Measurements from ENCODE around the gene CRTC1.

- no peak for TF ChIP-seq GATA2 (IDR thresholded peaks at IDR 0.05; ENCODE audit: low read depth, low read length)
- no peak for TF ChIP-seq GATA3 (IDR thresholded peaks at IDR 0.05; ENCODE audit: low read depth, low read length)
Observed at GRCh38 chr19:18830488-18830887, 147.0 kb downstream of the CRTC1 start.
